ENCODE results near the gene ADORA2B. TPM values are rescaled to one million over a fixed set of nuclear protein-coding genes. Genes with fewer than 3 reads are reported as not detected.
A peak's percentile ranks its signal among the peaks of the same experiment; 100 is the strongest.

Gene ADORA2B
- total RNA-seq, 1 donor from 2014 or later: 1.9 TPM

- Mint-ChIP-seq H3K27ac (no peak overlapping the region), H3K4me3 (no peak overlapping the region), H3K4me1 (peaks cover 10% of the 10 kb centered on the region), H3K9me3 (no peaks in the 10 kb centered on the region), H3K27me3 (ENCODE audit: insufficient read depth, low read depth) (peaks cover 12% of the 10 kb centered on the region), H3K36me3 (no peaks in the 10 kb centered on the region)
- no peaks in the 10 kb centered on the region for H3K4me1 ChIP-seq
- H4K20me1 ChIP-seq (ENCODE audit: low read depth): no peaks in the 10 kb centered on the region
- H3K27ac ChIP-seq: no peak overlapping the region
- no peak overlapping the region for H3K9ac ChIP-seq
- no peak overlapping the region for H3K4me3 ChIP-seq
- no peaks in the 10 kb centered on the region for H3K79me2 ChIP-seq (ENCODE audit: low read depth)
- H3K4me2 ChIP-seq: no peak overlapping the region
- H3K36me3 ChIP-seq: no peaks in the 10 kb centered on the region
- H3F3A ChIP-seq (ENCODE audit: low read depth): no peaks in the 10 kb centered on the region
- no peak overlapping the region for H2AFZ ChIP-seq (replicated peaks)
- no peaks in the 10 kb centered on the region for H3K9me3 ChIP-seq (ENCODE audit: low read depth)
- TF ChIP-seq CTCF (IDR thresholded peaks at IDR 0.05): no peak
- no peak for TF ChIP-seq EZH2 (IDR thresholded peaks at IDR 0.05)
- TF ChIP-seq EZH2phosphoT487 (IDR thresholded peaks at IDR 0.05): no peak
- no peak for DNase-seq (ENCODE audit: low spot score)
- no peaks in the 10 kb centered on the region for H3K27me3 ChIP-seq
These were observed 8.2 kb downstream of the ADORA2B start for GRCh38 chr17:15952916-15953790.

- no peaks in the 10 kb centered on the region for H3K27me3 ChIP-seq
- no peak overlapping the region for H3K4me2 ChIP-seq
- no peak overlapping the region for H2AFZ ChIP-seq (replicated peaks)
- no peak for DNase-seq (ENCODE audit: low spot score)
- no peaks in the 10 kb centered on the region for H4K20me1 ChIP-seq (ENCODE audit: low read depth)
- H3K36me3 ChIP-seq: no peaks in the 10 kb centered on the region
- TF ChIP-seq CTCF (IDR thresholded peaks at IDR 0.05) (no peak), EZH2phosphoT487 (IDR thresholded peaks at IDR 0.05) (no peak), EZH2 (IDR thresholded peaks at IDR 0.05) (no peak)
- H3K27me3 Mint-ChIP-seq (ENCODE audit: insufficient read depth, low read depth): peaks cover 9% of the 10 kb centered on the region
- no peaks in the 10 kb centered on the region for H3K36me3 Mint-ChIP-seq
- no peaks in the 10 kb centered on the region for H3K4me1 ChIP-seq
- no peaks in the 10 kb centered on the region for H3K9me3 ChIP-seq (ENCODE audit: low read depth)
- H3K4me3 ChIP-seq: no peak overlapping the region
- H3F3A ChIP-seq (ENCODE audit: low read depth): no peaks in the 10 kb centered on the region
- peaks cover 14% of the 10 kb centered on the region for H3K4me1 Mint-ChIP-seq
- H3K4me3 Mint-ChIP-seq: no peak overlapping the region
- H3K79me2 ChIP-seq (ENCODE audit: low read depth): no peaks in the 10 kb centered on the region
- H3K27ac ChIP-seq: no peak overlapping the region
- no peaks in the 10 kb centered on the region for H3K9me3 Mint-ChIP-seq
- no peak overlapping the region for H3K9ac ChIP-seq
- no peak overlapping the region for H3K27ac Mint-ChIP-seq
These were observed 9.3 kb downstream of the ADORA2B start for GRCh38 chr17:15954222-15954621.

- no peaks in the 10 kb centered on the region for H3K27me3 ChIP-seq
- no peak overlapping the region for H3K9ac ChIP-seq
- H3K27ac ChIP-seq: no peak overlapping the region
- H3K27ac Mint-ChIP-seq: no peak overlapping the region
- H3K36me3 Mint-ChIP-seq: no peaks in the 10 kb centered on the region
- H3K9me3 Mint-ChIP-seq: no peaks in the 10 kb centered on the region
- H4K20me1 ChIP-seq (ENCODE audit: low read depth): no peaks in the 10 kb centered on the region
- H3K36me3 ChIP-seq: no peaks in the 10 kb centered on the region
- H3K4me3 ChIP-seq: no peak overlapping the region
- H2AFZ ChIP-seq (replicated peaks): no peak overlapping the region
- no peaks in the 10 kb centered on the region for H3K9me3 ChIP-seq (ENCODE audit: low read depth)
- H3K4me1 ChIP-seq: no peaks in the 10 kb centered on the region
- H3K4me3 Mint-ChIP-seq: no peak overlapping the region
- H3K79me2 ChIP-seq (ENCODE audit: low read depth): no peaks in the 10 kb centered on the region
- TF ChIP-seq EZH2phosphoT487 (IDR thresholded peaks at IDR 0.05) (no peak), CTCF (IDR thresholded peaks at IDR 0.05) (no peak), EZH2 (IDR thresholded peaks at IDR 0.05) (no peak)
- peaks cover 5% of the 10 kb centered on the region for H3K27me3 Mint-ChIP-seq (ENCODE audit: insufficient read depth, low read depth)
- no peak overlapping the region for H3K4me2 ChIP-seq
- H3K4me1 Mint-ChIP-seq: peaks cover 14% of the 10 kb centered on the region
- peak; percentile 24 for DNase-seq (ENCODE audit: low spot score)
- H3F3A ChIP-seq (ENCODE audit: low read depth): no peaks in the 10 kb centered on the region
These were observed 11.0 kb downstream of the ADORA2B start for GRCh38 chr17:15955793-15956541.

Data from neural progenitor cell (in vitro differentiated cells).